ENCODE measurements around the gene GPHN. TPM values are rescaled to one million over a fixed set of nuclear protein-coding genes. Genes with fewer than 3 reads are reported as not detected.

Gene GPHN
- total RNA-seq, 4 donors from 2014 or later: 10.7 to 47.0 (median 28.2) TPM

- Histone ChIP-seq H3K9me3 (no peaks in the 10 kb centered on the region), H3K27me3 (no peaks in the 10 kb centered on the region), H3K36me3 (no peaks in the 10 kb centered on the region), H3K4me1 (no peaks in the 10 kb centered on the region), H3K4me3 (no peak overlapping the region), H3K27ac (no peak overlapping the region)
- no peak for DNase-seq
- TF ChIP-seq POLR2A (IDR thresholded peaks at IDR 0.05): no peak
- TF ChIP-seq CTCF (IDR thresholded peaks at IDR 0.05): no peak
These were observed 659.6 kb downstream of the GPHN start for GRCh38 chr14:67167420-67168109.

DNA sequence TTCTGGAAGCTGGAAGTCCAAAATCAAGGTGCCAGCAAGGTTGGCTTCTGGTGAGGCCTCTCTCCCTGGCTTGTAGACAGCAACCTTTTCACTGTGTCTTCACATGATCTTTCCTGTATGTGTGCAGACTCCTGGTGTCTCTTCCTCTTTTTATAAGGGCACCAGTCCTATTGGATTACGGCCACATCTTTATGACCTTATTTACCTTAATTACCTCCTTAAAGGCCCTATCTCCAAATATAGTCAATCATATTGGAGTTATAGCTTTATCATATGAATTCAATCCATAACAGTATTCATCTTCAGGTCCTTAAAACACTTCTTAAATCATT is 660.1 kb downstream of the GPHN start:
- H3K27ac ChIP-seq: no peak overlapping the region
- peaks cover 0 to 5% (median 0%) of the 10 kb centered on the region in 4 donors for H3K9me3 ChIP-seq
- no peak for TF ChIP-seq POLR2A (IDR thresholded peaks at IDR 0.05)
- no peak for TF ChIP-seq CTCF (IDR thresholded peaks at IDR 0.05)
- no peak for DNase-seq
- no peaks in the 10 kb centered on the region for H3K27me3 ChIP-seq
- H3K4me3 ChIP-seq: no peak overlapping the region
- no peaks in the 10 kb centered on the region for H3K4me1 ChIP-seq
- no peaks in the 10 kb centered on the region for H3K36me3 ChIP-seq

DNA sequence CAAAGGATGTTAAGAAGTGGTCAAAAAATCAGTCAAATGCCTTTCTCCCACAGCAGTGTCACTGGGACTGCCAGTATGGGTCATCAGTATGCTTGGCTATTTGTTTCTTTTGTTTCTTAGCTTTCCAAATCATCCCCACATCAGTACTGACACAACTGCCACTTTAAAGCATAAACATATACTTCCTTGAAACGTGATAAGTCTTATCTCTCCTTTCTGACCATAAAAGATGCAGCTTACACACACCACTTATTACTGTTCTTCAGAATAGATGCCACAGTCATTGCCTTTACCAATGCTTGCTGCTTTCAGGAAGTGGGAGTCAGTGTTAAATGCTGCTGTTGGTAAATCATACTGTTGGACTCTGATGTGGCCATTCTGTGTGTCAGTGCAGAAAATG is 662.7 kb downstream of the GPHN start:
- no peak for DNase-seq
- TF ChIP-seq CTCF (IDR thresholded peaks at IDR 0.05): no peak

DNA sequence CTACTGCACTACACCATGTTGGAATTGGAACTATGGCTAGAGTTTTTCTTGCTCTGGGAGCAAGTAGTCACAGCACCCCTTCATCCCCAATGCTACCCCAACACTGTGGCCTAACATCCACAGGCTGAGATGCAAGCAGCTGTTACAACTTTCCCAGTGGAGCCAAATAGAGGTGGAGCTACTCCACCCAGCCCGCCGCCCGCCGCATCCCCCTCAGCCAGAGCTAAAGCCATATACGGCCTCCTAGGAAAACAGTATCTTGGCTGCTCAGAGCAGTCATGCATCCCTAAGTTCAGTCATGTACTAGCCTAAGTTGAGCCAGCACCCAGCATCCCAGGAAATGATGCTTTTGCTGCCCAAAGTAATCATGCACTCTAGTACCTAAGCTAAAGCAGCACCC is 664.1 kb downstream of the GPHN start:
- TF ChIP-seq POLR2A (IDR thresholded peaks at IDR 0.05) (no peak), CTCF (IDR thresholded peaks at IDR 0.05) (no peak)
- no peak for DNase-seq
- H3K27me3 ChIP-seq: no peaks in the 10 kb centered on the region
- H3K9me3 ChIP-seq: peaks cover 0 to 8% (median 0%) of the 10 kb centered on the region in 4 donors
- no peak overlapping the region for H3K4me3 ChIP-seq
- no peaks in the 10 kb centered on the region for H3K36me3 ChIP-seq
- no peak overlapping the region for H3K27ac ChIP-seq
- H3K4me1 ChIP-seq: no peaks in the 10 kb centered on the region

More for the DNA sequence above, 662.7 kb downstream of the GPHN start:
- Histone ChIP-seq H3K27me3 (no peaks in the 10 kb centered on the region), H3K9me3 (peaks cover 0 to 8% (median 0%) of the 10 kb centered on the region in 4 donors), H3K27ac (no peak overlapping the region), H3K36me3 (no peaks in the 10 kb centered on the region), H3K4me3 (no peak overlapping the region), H3K4me1 (no peaks in the 10 kb centered on the region)

DNA sequence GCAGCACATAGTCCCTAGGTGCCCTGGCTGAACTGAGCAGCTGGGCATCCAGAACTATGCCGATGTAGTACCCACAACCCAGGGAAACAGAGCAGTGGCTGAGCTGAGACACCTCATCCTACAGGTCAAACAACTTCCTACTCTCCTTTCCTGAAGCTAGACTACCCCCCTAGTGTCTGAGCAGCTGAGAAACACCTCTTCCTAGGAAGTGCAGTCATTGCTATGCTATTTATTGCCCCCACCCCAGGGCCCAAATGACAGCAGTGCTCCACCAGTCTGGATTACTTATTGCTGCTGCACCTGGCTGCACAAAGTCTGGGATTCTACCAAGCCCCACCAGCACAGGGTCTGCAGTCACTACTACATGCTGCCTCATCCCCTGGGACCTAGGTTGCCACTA is 664.6 kb downstream of the GPHN start:
- Histone ChIP-seq H3K27ac (no peak overlapping the region), H3K9me3 (peaks cover 0 to 8% (median 0%) of the 10 kb centered on the region in 4 donors), H3K4me3 (no peak overlapping the region), H3K27me3 (no peaks in the 10 kb centered on the region), H3K36me3 (no peaks in the 10 kb centered on the region), H3K4me1 (no peaks in the 10 kb centered on the region)
- no peak for DNase-seq
- no peak for TF ChIP-seq POLR2A (IDR thresholded peaks at IDR 0.05)
- no peak for TF ChIP-seq CTCF (IDR thresholded peaks at IDR 0.05)

DNA sequence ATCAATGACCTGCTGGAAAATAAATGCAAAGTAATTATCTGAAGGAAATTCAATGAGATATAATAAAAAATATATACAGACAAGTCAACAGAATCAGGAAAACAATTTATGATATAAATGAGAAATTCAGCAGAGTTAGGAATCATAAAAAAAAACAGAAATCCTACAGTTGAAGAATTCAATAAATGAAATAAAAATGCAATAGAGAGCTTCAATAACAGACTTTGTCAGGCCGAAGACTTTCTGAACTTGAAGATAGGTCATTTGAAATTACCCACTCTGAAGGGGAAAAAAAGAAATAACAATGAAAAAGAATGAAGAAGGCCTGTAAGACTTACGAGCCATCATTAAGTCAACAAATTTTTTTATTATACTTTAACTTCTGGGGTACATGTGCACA is 665.8 kb downstream of the GPHN start:
- Histone ChIP-seq H3K9me3 (peaks cover 0 to 8% (median 4%) of the 10 kb centered on the region in 4 donors), H3K4me3 (no peak overlapping the region), H3K27me3 (no peaks in the 10 kb centered on the region), H3K27ac (no peak overlapping the region), H3K4me1 (no peaks in the 10 kb centered on the region), H3K36me3 (no peaks in the 10 kb centered on the region)
- TF ChIP-seq CTCF (IDR thresholded peaks at IDR 0.05) (no peak), POLR2A (IDR thresholded peaks at IDR 0.05) (no peak)
- DNase-seq: no peak

All from Peyer's patch (tissue), 4 donors.